ENCODE measurements around the gene LZTFL1.

LZTFL1 gene

GRCh38 chr3:45878124-45878523 is 36.2 kb upstream of the LZTFL1 start:
- H3K36me3 ChIP-seq (ENCODE audit: control insufficient read depth in 2 of 2, insufficient read depth in 2 of 2, low read length in 2 of 2), result no peaks in the 10 kb centered on the region
- no peaks in the 10 kb centered on the region for H3K27me3 ChIP-seq (ENCODE audit: control insufficient read depth in 1 of 2, insufficient read depth in 2 of 2, low read length in 2 of 2)

GRCh38 chr3:45874677-45875346 is 32.9 kb upstream of the LZTFL1 start:
- H3K4me3 ChIP-seq (ENCODE audit: low read length in 2 of 2), result no peak overlapping the region
- no peak overlapping the region for H3K27ac ChIP-seq (ENCODE audit: low read length)
- H3K27me3 ChIP-seq (ENCODE audit: control insufficient read depth in 1 of 2, insufficient read depth in 2 of 2, low read length in 2 of 2), result no peaks in the 10 kb centered on the region
- no peaks in the 10 kb centered on the region for H3K36me3 ChIP-seq (ENCODE audit: control insufficient read depth in 2 of 2, insufficient read depth in 2 of 2, low read length in 2 of 2)
- H3K4me1 ChIP-seq (ENCODE audit: control insufficient read depth, insufficient read depth, low read length), result no peaks in the 10 kb centered on the region
- no peaks in the 10 kb centered on the region for H3K9me3 ChIP-seq (ENCODE audit: control insufficient read depth in 2 of 2, low read length in 2 of 2)
- no peak overlapping the region for H3K9ac ChIP-seq (ENCODE audit: low read length in 2 of 2)

More at GRCh38 chr3:45878124-45878523, 36.2 kb upstream of the LZTFL1 start:
- H3K4me3 ChIP-seq (ENCODE audit: low read length in 2 of 2), result no peak overlapping the region
- H3K9me3 ChIP-seq (ENCODE audit: control insufficient read depth in 2 of 2, low read length in 2 of 2), result no peaks in the 10 kb centered on the region
- no peak overlapping the region for H3K9ac ChIP-seq (ENCODE audit: low read length in 2 of 2)
- no peaks in the 10 kb centered on the region for H3K4me1 ChIP-seq (ENCODE audit: control insufficient read depth, insufficient read depth, low read length)
- H3K27ac ChIP-seq (ENCODE audit: low read length), result no peak overlapping the region

GRCh38 chr3:45873638-45874037 is 31.7 kb upstream of the LZTFL1 start:
- H3K4me1 ChIP-seq (ENCODE audit: control insufficient read depth, insufficient read depth, low read length), result no peaks in the 10 kb centered on the region
- H3K9me3 ChIP-seq (ENCODE audit: control insufficient read depth in 2 of 2, low read length in 2 of 2), result no peaks in the 10 kb centered on the region
- H3K27me3 ChIP-seq (ENCODE audit: control insufficient read depth in 1 of 2, insufficient read depth in 2 of 2, low read length in 2 of 2), result no peaks in the 10 kb centered on the region
- H3K4me3 ChIP-seq (ENCODE audit: low read length in 2 of 2), result no peak overlapping the region
- no peaks in the 10 kb centered on the region for H3K36me3 ChIP-seq (ENCODE audit: control insufficient read depth in 2 of 2, insufficient read depth in 2 of 2, low read length in 2 of 2)
- H3K27ac ChIP-seq (ENCODE audit: low read length), result no peak overlapping the region
- no peak overlapping the region for H3K9ac ChIP-seq (ENCODE audit: low read length in 2 of 2)

- H3K27me3 ChIP-seq (ENCODE audit: control insufficient read depth in 1 of 2, insufficient read depth in 2 of 2, low read length in 2 of 2), result no peaks in the 10 kb centered on the region
These were observed 31.1 kb upstream of the LZTFL1 start for GRCh38 chr3:45873036-45873435.

GRCh38 chr3:45872569-45872968 is 30.6 kb upstream of the LZTFL1 start:
- Histone ChIP-seq H3K27ac (ENCODE audit: low read length) (no peak overlapping the region), H3K9me3 (ENCODE audit: control insufficient read depth in 2 of 2, low read length in 2 of 2) (no peaks in the 10 kb centered on the region), H3K9ac (ENCODE audit: low read length in 2 of 2) (no peak overlapping the region), H3K4me3 (ENCODE audit: low read length in 2 of 2) (no peak overlapping the region), H3K4me1 (ENCODE audit: control insufficient read depth, insufficient read depth, low read length) (no peaks in the 10 kb centered on the region), H3K27me3 (ENCODE audit: control insufficient read depth in 1 of 2, insufficient read depth in 2 of 2, low read length in 2 of 2) (no peaks in the 10 kb centered on the region), H3K36me3 (ENCODE audit: control insufficient read depth in 2 of 2, insufficient read depth in 2 of 2, low read length in 2 of 2) (no peaks in the 10 kb centered on the region)

More at GRCh38 chr3:45873036-45873435, 31.1 kb upstream of the LZTFL1 start:
- Histone ChIP-seq H3K36me3 (ENCODE audit: control insufficient read depth in 2 of 2, insufficient read depth in 2 of 2, low read length in 2 of 2) (no peaks in the 10 kb centered on the region), H3K9ac (ENCODE audit: low read length in 2 of 2) (no peak overlapping the region), H3K27ac (ENCODE audit: low read length) (no peak overlapping the region), H3K4me1 (ENCODE audit: control insufficient read depth, insufficient read depth, low read length) (no peaks in the 10 kb centered on the region), H3K4me3 (ENCODE audit: low read length in 2 of 2) (no peak overlapping the region), H3K9me3 (ENCODE audit: control insufficient read depth in 2 of 2, low read length in 2 of 2) (no peaks in the 10 kb centered on the region)

- Histone ChIP-seq H3K4me3 (ENCODE audit: low read length in 2 of 2) (no peak overlapping the region), H3K9ac (ENCODE audit: low read length in 2 of 2) (no peak overlapping the region), H3K9me3 (ENCODE audit: control insufficient read depth in 2 of 2, low read length in 2 of 2) (no peaks in the 10 kb centered on the region), H3K36me3 (ENCODE audit: control insufficient read depth in 2 of 2, insufficient read depth in 2 of 2, low read length in 2 of 2) (no peaks in the 10 kb centered on the region), H3K27ac (ENCODE audit: low read length) (no peak overlapping the region), H3K27me3 (ENCODE audit: control insufficient read depth in 1 of 2, insufficient read depth in 2 of 2, low read length in 2 of 2) (no peaks in the 10 kb centered on the region), H3K4me1 (ENCODE audit: control insufficient read depth, insufficient read depth, low read length) (no peaks in the 10 kb centered on the region)
These were observed 29.9 kb upstream of the LZTFL1 start for GRCh38 chr3:45871780-45872179.

- Histone ChIP-seq H3K4me1 (ENCODE audit: control insufficient read depth, insufficient read depth, low read length) (no peaks in the 10 kb centered on the region), H3K4me3 (ENCODE audit: low read length in 2 of 2) (no peak overlapping the region)
These were observed 28.2 kb upstream of the LZTFL1 start for GRCh38 chr3:45870099-45870498.

GRCh38 chr3:45869638-45870037 is 27.7 kb upstream of the LZTFL1 start:
- H3K4me1 ChIP-seq (ENCODE audit: control insufficient read depth, insufficient read depth, low read length), result no peaks in the 10 kb centered on the region
- H3K27ac ChIP-seq (ENCODE audit: low read length), result no peak overlapping the region
- H3K4me3 ChIP-seq (ENCODE audit: low read length in 2 of 2), result no peak overlapping the region
- H3K36me3 ChIP-seq (ENCODE audit: control insufficient read depth in 2 of 2, insufficient read depth in 2 of 2, low read length in 2 of 2), result no peaks in the 10 kb centered on the region
- no peaks in the 10 kb centered on the region for H3K27me3 ChIP-seq (ENCODE audit: control insufficient read depth in 1 of 2, insufficient read depth in 2 of 2, low read length in 2 of 2)
- H3K9me3 ChIP-seq (ENCODE audit: control insufficient read depth in 2 of 2, low read length in 2 of 2), result no peaks in the 10 kb centered on the region
- no peak overlapping the region for H3K9ac ChIP-seq (ENCODE audit: low read length in 2 of 2)

More at GRCh38 chr3:45870099-45870498, 28.2 kb upstream of the LZTFL1 start:
- no peak overlapping the region for H3K27ac ChIP-seq (ENCODE audit: low read length)
- H3K27me3 ChIP-seq (ENCODE audit: control insufficient read depth in 1 of 2, insufficient read depth in 2 of 2, low read length in 2 of 2), result no peaks in the 10 kb centered on the region
- no peak overlapping the region for H3K9ac ChIP-seq (ENCODE audit: low read length in 2 of 2)
- H3K36me3 ChIP-seq (ENCODE audit: control insufficient read depth in 2 of 2, insufficient read depth in 2 of 2, low read length in 2 of 2), result no peaks in the 10 kb centered on the region
- no peaks in the 10 kb centered on the region for H3K9me3 ChIP-seq (ENCODE audit: control insufficient read depth in 2 of 2, low read length in 2 of 2)

- Histone ChIP-seq H3K27me3 (ENCODE audit: control insufficient read depth in 1 of 2, insufficient read depth in 2 of 2, low read length in 2 of 2) (no peaks in the 10 kb centered on the region), H3K27ac (ENCODE audit: low read length) (no peak overlapping the region), H3K9me3 (ENCODE audit: control insufficient read depth in 2 of 2, low read length in 2 of 2) (peaks cover 0 to under 1% of the 10 kb centered on the region in 2 donors), H3K36me3 (ENCODE audit: control insufficient read depth in 2 of 2, insufficient read depth in 2 of 2, low read length in 2 of 2) (no peaks in the 10 kb centered on the region), H3K9ac (ENCODE audit: low read length in 2 of 2) (no peak overlapping the region), H3K4me3 (ENCODE audit: low read length in 2 of 2) (no peak overlapping the region), H3K4me1 (ENCODE audit: control insufficient read depth, insufficient read depth, low read length) (no peaks in the 10 kb centered on the region)
These were observed 26.7 kb upstream of the LZTFL1 start for GRCh38 chr3:45868650-45869049.

- Histone ChIP-seq H3K9ac (ENCODE audit: low read length in 2 of 2) (no peak overlapping the region), H3K4me1 (ENCODE audit: control insufficient read depth, insufficient read depth, low read length) (no peaks in the 10 kb centered on the region), H3K27ac (ENCODE audit: low read length) (no peak overlapping the region), H3K27me3 (ENCODE audit: control insufficient read depth in 1 of 2, insufficient read depth in 2 of 2, low read length in 2 of 2) (no peaks in the 10 kb centered on the region), H3K9me3 (ENCODE audit: control insufficient read depth in 2 of 2, low read length in 2 of 2) (peaks cover 4 to 5% of the 10 kb centered on the region in 2 donors), H3K36me3 (ENCODE audit: control insufficient read depth in 2 of 2, insufficient read depth in 2 of 2, low read length in 2 of 2) (peaks cover 0 to 3% of the 10 kb centered on the region in 2 donors), H3K4me3 (ENCODE audit: low read length in 2 of 2) (no peak overlapping the region)
These were observed 26.3 kb upstream of the LZTFL1 start for GRCh38 chr3:45868213-45868612.

- no peak overlapping the region for H3K27ac ChIP-seq (ENCODE audit: low read length)
- no peaks in the 10 kb centered on the region for H3K4me1 ChIP-seq (ENCODE audit: control insufficient read depth, insufficient read depth, low read length)
- no peaks in the 10 kb centered on the region for H3K27me3 ChIP-seq (ENCODE audit: control insufficient read depth in 1 of 2, insufficient read depth in 2 of 2, low read length in 2 of 2)
- no peak overlapping the region for H3K9ac ChIP-seq (ENCODE audit: low read length in 2 of 2)
- H3K4me3 ChIP-seq (ENCODE audit: low read length in 2 of 2), result no peak overlapping the region
- peaks cover 0 to 4% of the 10 kb centered on the region in 2 donors for H3K36me3 ChIP-seq (ENCODE audit: control insufficient read depth in 2 of 2, insufficient read depth in 2 of 2, low read length in 2 of 2)
- H3K9me3 ChIP-seq (ENCODE audit: control insufficient read depth in 2 of 2, low read length in 2 of 2), result peaks cover 4 to 6% of the 10 kb centered on the region in 2 donors
These were observed 23.6 kb upstream of the LZTFL1 start for GRCh38 chr3:45865563-45865962.

Measured in stomach smooth muscle (tissue), 2 donors.